Measurements from ENCODE around the gene TAF7L.
A peak's percentile ranks its signal among the peaks of the same experiment; 100 is the strongest.

TAF7L gene

GRCh38 chrX:101219864-101220346, 71.2 kb downstream of the TAF7L start:
- peak; percentile 17 for DNase-seq

- no peak for DNase-seq
Observed at GRCh38 chrX:101219116-101219863, 71.8 kb downstream of the TAF7L start, which contains the start of gene DRP2. Gene DRP2 (plus strand): TSS chrX:101219786. CDS start chrX:101231648, 11,862 bp downstream.

All from activated CD8-positive, alpha-beta memory T cell treated with anti-CD3 and anti-CD28 coated beads, Interleukin-2, amount 50 U/mL, for 4 hours (primary cell).